K562 (cell line): ENCODE data around the gene EZH1. TPM values are rescaled to one million over a fixed set of nuclear protein-coding genes. Genes with fewer than 3 reads are reported as not detected.
A peak's percentile ranks its signal among the peaks of the same experiment; 100 is the strongest.

Source experiments
- ATAC-seq: fragments of 200-7000 bp; cut with Tn5 transposase; 3 replicates; pipeline ENCODE4 v1.9.1; 2020; ENCODE audit warnings: moderate library complexity
- BruUV-seq: library from RNA; stranded (reverse); fragments of 400-500 nt; replicated peaks from 2 replicates; lab custom pipeline; 2021; lab: Mats Ljungman, UMichigan
- CTCF ChIA-PET: fragments of 300-600 bp; formaldehyde crosslinking; extraction: SDS; loops from one replicate; lab custom pipeline; 2021; ENCODE audit warnings: low intra/inter-chr PET ratio; lab: Yijun Ruan, JAX
- POLR2A ChIA-PET: fragments of 300-600, 350-650 bp; sonication (Branson Sonifier 250); formaldehyde crosslinking; extraction: SDS; loops from one replicate; lab custom pipeline; 2021; ENCODE audit warnings: antibody characterized with exemption, inconsistent platforms; lab: Yijun Ruan, JAX
- DNase-seq, 4 experiments: peaks; one replicate each; pipeline versions ENCODE4 v3.0.0 to v3.0.0-alpha.2; 2011 to 2018; ENCODE audit warnings: low spot score in 3 of 4, mixed read lengths in 3 of 4; ENCODE audit errors: extremely low read depth in 1 of 4
- FAIRE-seq: peaks from 2 replicates; lab custom pipeline; 2011; peaks lifted over from hg19 to GRCh38; lab: Jason Lieb, UNC
- H2AFZ ChIP-seq: 2 replicates; pipeline ENCODE4 v1.6.0; 2011; ENCODE audit warnings: low read depth, low read length, control low read depth, inconsistent platforms
- H3K27ac ChIP-seq: fragments of 200-600 bp; 3 replicates; pipeline ENCODE4 v1.8.0; 2011; ENCODE audit warnings: low read depth, mild to moderate bottlenecking, control low read depth, inconsistent platforms, low read length, moderate library complexity, mixed read lengths; ENCODE audit errors: extremely low read depth
- H3K27me3 ChIP-seq, 2 experiments: fragments of 300-600 bp in 1 of 2; 2 replicates in 1 of 2; 3 replicates in 1 of 2; pipeline versions ENCODE4 v1.6.0 to v1.8.0; 2011; ENCODE audit warnings: inconsistent platforms in 2 of 2, low read length in 2 of 2, mild to moderate bottlenecking in 1 of 2, mixed read lengths in 1 of 2, moderate library complexity in 1 of 2; ENCODE audit not compliant: control insufficient read depth in 2 of 2, insufficient read depth in 2 of 2
- H3K36me3 ChIP-seq: fragments of 300-600 bp; 3 replicates; pipeline ENCODE4 v1.8.0; 2011; ENCODE audit warnings: mild to moderate bottlenecking, low read length, inconsistent platforms; ENCODE audit not compliant: control insufficient read depth, insufficient read depth
- H3K4me1 ChIP-seq, 2 experiments: fragments of 200-600 bp in 1 of 2; replicated peaks in 1 of 2; 2 replicates in 1 of 2; 3 replicates in 1 of 2; pipeline versions ENCODE4 v1.5.1 to v1.8.0; 2011; ENCODE audit warnings: inconsistent platforms in 2 of 2, low read length in 2 of 2, mild to moderate bottlenecking in 1 of 2, mixed read lengths in 1 of 2, moderate library complexity in 1 of 2; ENCODE audit not compliant: control insufficient read depth in 2 of 2, insufficient read depth in 2 of 2
- H3K4me2 ChIP-seq: 2 replicates; pipeline ENCODE4 v1.6.1; 2011; ENCODE audit warnings: low read length, control low read depth, inconsistent platforms, mixed read lengths; ENCODE audit not compliant: insufficient read depth
- H3K4me3 ChIP-seq: fragments of 200-600 bp; sonication (generic), shearing (Covaris generic); 2 replicates; pipeline ENCODE4 v1.5.1; 2016; ENCODE audit warnings: control low read depth, inconsistent platforms
- H3K79me2 ChIP-seq: fragments of 200-600 bp; 3 replicates; pipeline ENCODE4 v1.8.0; 2011; ENCODE audit warnings: low read length, inconsistent platforms; ENCODE audit not compliant: control insufficient read depth, insufficient read depth
- H3K9ac ChIP-seq, 2 experiments: 2 replicates each; pipeline versions ENCODE4 v1.6.0 to v1.6.1; 2011; ENCODE audit warnings: low read depth in 2 of 2, low read length in 2 of 2, control low read depth in 1 of 2, inconsistent platforms in 1 of 2, mild to moderate bottlenecking in 1 of 2, mixed read lengths in 1 of 2; ENCODE audit not compliant: insufficient read depth in 1 of 2
- H3K9me1 ChIP-seq: one replicate; pipeline ENCODE4 v1.6.0; 2011; ENCODE audit warnings: inconsistent platforms, mild to moderate bottlenecking, low read length, moderate library complexity; ENCODE audit not compliant: control insufficient read depth, insufficient read depth
- H3K9me3 ChIP-seq: replicated peaks from 2 replicates; pipeline ENCODE4 v1.5.1; 2011; ENCODE audit warnings: low read depth, low read length, inconsistent platforms; ENCODE audit not compliant: control insufficient read depth, insufficient read depth
- H4K20me1 ChIP-seq: replicated peaks from 2 replicates; pipeline ENCODE4 v1.6.1; 2011; ENCODE audit warnings: low read length, inconsistent platforms, mixed read lengths; ENCODE audit not compliant: control insufficient read depth, insufficient read depth
- NFIC ChIP-seq: fragments of 450-650 bp; IDR thresholded peaks from 2 replicates; pipeline ENCODE4 v1.6.1; 2017; ENCODE audit warnings: mild to moderate bottlenecking, inconsistent platforms
- RBFOX2 ChIP-seq: fragments of 200-400 bp; formaldehyde crosslinking; IDR thresholded peaks from 2 replicates; pipeline ENCODE4 v1.6.1; 2017; ENCODE audit warnings: low read depth, mild to moderate bottlenecking, low read length, moderate library complexity
- WGBS: fragments of 100-300 bp; shearing (Covaris generic); methylation state at CpG from one replicate; pipeline ENCODE4 v1.1.6; 2016; ENCODE audit warnings: low coverage, mixed read lengths; ENCODE audit not compliant: insufficient coverage; ENCODE audit errors: missing lambda C conversion rate; 5-methylcytosine and 5-hydroxymethylcytosine counted together
- in situ Hi-C: fragments of 300-500 bp; cut with MboI; formaldehyde crosslinking; loops from 4 replicates; pipeline ENCODE4 v1.15.0; 2018; ENCODE audit warnings: inconsistent platforms, mixed read lengths
- intact Hi-C: fragments of 100-400 bp; cut with micrococcal nuclease; formaldehyde crosslinking; loops from 2 replicates; pipeline ENCODE4 v1.14.2; 2022
- polyA plus RNA-seq, 8 experiments: library from polyadenylated mRNA; depleted of rRNA in 4 of 8; stranded (reverse) in 5 of 8; unstranded in 3 of 8; fragments of >200 nt; fragmentation: Nextera tagmentation in 2 of 8; fragmentation: Illumina TruSeq in 1 of 8; extraction: Ambion mirVana in 2 of 8; extraction: Trizol in 1 of 8; gene quantifications; 2 replicates each; pipeline versions ENCODE4 v1.2.1 to v1.2.3, GENCODE V29; 2011 to 2014; ENCODE audit warnings: inconsistent platforms in 1 of 8, missing spikeins in 1 of 8
- total RNA-seq, 7 experiments: library from RNA; depleted of rRNA in 6 of 7; stranded (reverse); fragments of >200 nt in 6 of 7; fragmentation: Illumina TruSeq in 2 of 7; extraction: Trizol in 2 of 7; gene quantifications; 2 replicates each; pipeline versions ENCODE4 v1.2.1 to v1.2.3, GENCODE V29; 2011 to 2021; ENCODE audit warnings: low replicate concordance in 1 of 7
- TF ChIP-seq, protein P1 (sequence below): sonication (generic); formaldehyde crosslinking; IDR thresholded peaks from 2 replicates; pipeline ENCODE4 v1.8.1; 2023; ENCODE audit warnings: mild to moderate bottlenecking, missing genetic modification reagents

Gene EZH1
- total and polyA plus RNA-seq, 9 of the 15 experiments (the other 6 are each of a cell fraction or from before 2014, with no cell fraction given) = 8.6 to 40.8 (median 22.9) TPM

- H3K36me3 ChIP-seq = peaks cover 63% of the 10 kb centered on the region; the same call in 2 of the 3 replicates
- H3K9ac ChIP-seq = no peak overlapping the region
- H2AFZ ChIP-seq = no peak overlapping the region
- TF ChIP-seq NFIC (no peak), RBFOX2 (peak; percentile 17; the same call in 1 of the 2 replicates)
- TF ChIP-seq, protein P1, sequence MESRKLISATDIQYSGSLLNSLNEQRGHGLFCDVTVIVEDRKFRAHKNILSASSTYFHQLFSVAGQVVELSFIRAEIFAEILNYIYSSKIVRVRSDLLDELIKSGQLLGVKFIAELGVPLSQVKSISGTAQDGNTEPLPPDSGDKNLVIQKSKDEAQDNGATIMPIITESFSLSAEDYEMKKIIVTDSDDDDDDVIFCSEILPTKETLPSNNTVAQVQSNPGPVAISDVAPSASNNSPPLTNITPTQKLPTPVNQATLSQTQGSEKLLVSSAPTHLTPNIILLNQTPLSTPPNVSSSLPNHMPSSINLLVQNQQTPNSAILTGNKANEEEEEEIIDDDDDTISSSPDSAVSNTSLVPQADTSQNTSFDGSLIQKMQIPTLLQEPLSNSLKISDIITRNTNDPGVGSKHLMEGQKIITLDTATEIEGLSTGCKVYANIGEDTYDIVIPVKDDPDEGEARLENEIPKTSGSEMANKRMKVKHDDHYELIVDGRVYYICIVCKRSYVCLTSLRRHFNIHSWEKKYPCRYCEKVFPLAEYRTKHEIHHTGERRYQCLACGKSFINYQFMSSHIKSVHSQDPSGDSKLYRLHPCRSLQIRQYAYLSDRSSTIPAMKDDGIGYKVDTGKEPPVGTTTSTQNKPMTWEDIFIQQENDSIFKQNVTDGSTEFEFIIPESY (CRISPR knock-in tag) = peak; percentile 71; the same call in 1 of the 2 replicates
- TF ChIP-seq, all 486 proteins: peak for 2
- FAIRE-seq = no peak
- H3K79me2 ChIP-seq = peaks cover 12% of the 10 kb centered on the region
- intact Hi-C loops = no loop called here
- H3K27ac ChIP-seq = no peak overlapping the region
- no peak overlapping the region for H3K4me2 ChIP-seq
- in situ Hi-C loops = no loop called here
- H3K4me1 ChIP-seq = peaks cover 13 to 54% of the 10 kb centered on the region in 2 experiments
- H3K4me3 ChIP-seq = no peak overlapping the region
- DNase-seq = peak in 2 of 4 experiments; percentile 44 to 62
- CTCF ChIA-PET = no interaction called here
- no peaks in the 10 kb centered on the region for H3K9me3 ChIP-seq
- ATAC-seq = no peak
- H3K9me1 ChIP-seq = no peaks in the 10 kb centered on the region
- peaks cover 5% of the 10 kb centered on the region for H4K20me1 ChIP-seq
- POLR2A ChIA-PET = interaction anchor here (0.8 to 1.8 kb wide), 6 partner anchors 9 to 60 kb away, joined by 3 to 7 read pairs (median 4); partner anchors contain the start of genes RETREG3 and TUBG1
- H3K27me3 ChIP-seq = no peaks in the 10 kb centered on the region
- 98% methylated on average over 27 of the region's 87 CpGs for WGBS
- no TSS peak for BruUV-seq
These were observed 74.7 kb downstream of the EZH1 start for GRCh38 chr17:42669977-42670788.
